GM12878 (cell line): ENCODE results near the gene CLK1. TPM values are rescaled to one million over a fixed set of nuclear protein-coding genes. Genes with fewer than 3 reads are reported as not detected.

ENCODE experiments used
- ATAC-seq: fragments of 200-7000 bp; cut with Tn5 transposase; 3 replicates; pipeline ENCODE4 v1.9.1; 2020; ENCODE audit warnings: mild to moderate bottlenecking, moderate library complexity
- BruUV-seq: library from RNA; stranded (reverse); fragments of 400-500 nt; replicated peaks from 2 replicates; lab custom pipeline; 2021; lab: Mats Ljungman, UMichigan
- CTCF ChIA-PET: fragments of 300-600 bp; sonication (Branson Sonifier 250); formaldehyde crosslinking; extraction: SDS; loops from one replicate; lab custom pipeline; 2021; ENCODE audit warnings: inconsistent platforms; lab: Yijun Ruan, JAX
- POLR2A ChIA-PET: fragments of 350-600 bp; formaldehyde crosslinking; extraction: SDS; loops from one replicate; lab custom pipeline; 2021; ENCODE audit warnings: inconsistent platforms; lab: Charles Lee
- RAD21 ChIA-PET: fragments of 300-600 bp; sonication (Branson Sonifier 250); formaldehyde crosslinking; loops from one replicate; lab custom pipeline; 2023; ENCODE audit warnings: antibody characterized with exemption; ENCODE audit not compliant: unreplicated experiment; lab: Charles Lee
- SMC1A ChIA-PET: fragments of 300-600 bp; sonication (Branson Sonifier 250); formaldehyde crosslinking; loops from one replicate; lab custom pipeline; 2023; ENCODE audit not compliant: unreplicated experiment, uncharacterized antibody; lab: Charles Lee
- DNase-seq: peaks from one replicate; pipeline ENCODE4 v3.0.0-alpha.2; 2011; ENCODE audit warnings: low read depth, low spot score
- FAIRE-seq: peaks from 3 replicates; lab custom pipeline; 2011; peaks lifted over from hg19 to GRCh38; lab: Jason Lieb, UNC
- H2AFZ ChIP-seq: 2 replicates; pipeline ENCODE4 v1.6.0; 2011; ENCODE audit warnings: low read depth, low read length, control low read depth; ENCODE audit not compliant: control insufficient read depth
- H3K27ac ChIP-seq: 2 replicates; pipeline ENCODE4 v1.5.1; 2011; ENCODE audit warnings: control low read depth; ENCODE audit not compliant: control insufficient read depth, insufficient read depth
- H3K27me3 ChIP-seq, 2 experiments: replicated peaks in 1 of 2; 2 replicates each; pipeline versions ENCODE4 v1.6.0 to v1.6.1; 2011; ENCODE audit warnings: low read length in 1 of 2; ENCODE audit not compliant: control insufficient read depth in 2 of 2, insufficient read depth in 2 of 2
- H3K36me3 ChIP-seq, 2 experiments: 2 replicates each; pipeline ENCODE4 v1.5.1; 2011; ENCODE audit warnings: low read length in 1 of 2; ENCODE audit not compliant: control insufficient read depth in 2 of 2, insufficient read depth in 2 of 2
- H3K4me1 ChIP-seq: 2 replicates; pipeline ENCODE4 v1.6.1; 2011; ENCODE audit warnings: mild to moderate bottlenecking, low read length, moderate library complexity, mixed read lengths; ENCODE audit not compliant: control insufficient read depth, insufficient read depth
- H3K4me2 ChIP-seq: 2 replicates; pipeline ENCODE4 v1.6.0; 2011; ENCODE audit warnings: control low read depth; ENCODE audit not compliant: control insufficient read depth, insufficient read depth
- H3K4me3 ChIP-seq: fragments of 200-600 bp; sonication (generic); 2 replicates; pipeline ENCODE4 v1.5.1; 2016
- H3K79me2 ChIP-seq: 2 replicates; pipeline ENCODE4 v1.6.0; 2011; ENCODE audit warnings: low read length; ENCODE audit not compliant: control insufficient read depth, insufficient read depth
- H3K9ac ChIP-seq: 2 replicates; pipeline ENCODE4 v1.8.0; 2011; ENCODE audit warnings: low read length, control low read depth, mixed read lengths; ENCODE audit not compliant: control insufficient read depth, insufficient read depth
- H3K9me3 ChIP-seq: replicated peaks from 3 replicates; pipeline ENCODE4 v1.5.1; 2011; ENCODE audit warnings: mild to moderate bottlenecking, low read length; ENCODE audit not compliant: control insufficient read depth, insufficient read depth
- H4K20me1 ChIP-seq: 2 replicates; pipeline ENCODE4 v1.6.0; 2011; ENCODE audit not compliant: control insufficient read depth, insufficient read depth
- CBX5 ChIP-seq: sonication (generic); IDR thresholded peaks from 2 replicates; pipeline ENCODE4 v1.6.1; 2016; ENCODE audit warnings: low read depth, moderate library complexity, mild to moderate bottlenecking, inconsistent platforms
- FOXM1 ChIP-seq: IDR thresholded peaks from 2 replicates; pipeline ENCODE4 v1.6.1; 2012; ENCODE audit warnings: low read depth, mild to moderate bottlenecking, inconsistent platforms, low read length, moderate library complexity
- KAT2A ChIP-seq: conservative IDR thresholded peaks from 2 replicates; pipeline ENCODE4 v1.6.1; 2011; ENCODE audit warnings: low read depth, low read length; ENCODE audit not compliant: control insufficient read depth
- MTA2 ChIP-seq: fragments of 450-650 bp; IDR thresholded peaks from 2 replicates; pipeline ENCODE4 v1.6.1; 2016; ENCODE audit warnings: low read depth, mild to moderate bottlenecking, moderate library complexity
- RAD51 ChIP-seq: fragments of 450-650 bp; IDR thresholded peaks from 2 replicates; pipeline ENCODE4 v1.6.1; 2016; ENCODE audit warnings: moderate library complexity, mild to moderate bottlenecking, inconsistent platforms
- REST ChIP-seq: IDR thresholded peaks from 2 replicates; pipeline ENCODE4 v1.6.1; 2012; ENCODE audit warnings: mild to moderate bottlenecking, low read depth, low read length
- SP1 ChIP-seq: IDR thresholded peaks from one replicate; pipeline ENCODE4 v1.6.1; 2011; ENCODE audit warnings: low read depth, low read length
- YY1 ChIP-seq: IDR thresholded peaks from 2 replicates; pipeline ENCODE4 v1.6.1; 2011; ENCODE audit warnings: low read depth, mild to moderate bottlenecking, low read length
- ZNF274 ChIP-seq: IDR thresholded peaks from one replicate; pipeline ENCODE4 v1.8.0; 2011; ENCODE audit not compliant: insufficient read length, insufficient read depth
- ZNF622 ChIP-seq: fragments of 450-650 bp; IDR thresholded peaks from 2 replicates; pipeline ENCODE4 v1.6.1; 2017; ENCODE audit warnings: mild to moderate bottlenecking, inconsistent platforms
- WGBS: methylation state at CpG from one replicate; pipeline ENCODE4 v1.1.6; 2016; ENCODE audit warnings: low lambda C conversion rate; ENCODE audit not compliant: insufficient replicate concordance, insufficient coverage; ENCODE audit errors: missing lambda C conversion rate; 5-methylcytosine and 5-hydroxymethylcytosine counted together
- in situ Hi-C: fragments of 300-500 bp; cut with MboI; formaldehyde crosslinking; loops from 9 replicates; pipeline ENCODE4 v1.14.3; 2018; ENCODE audit warnings: mixed read lengths
- intact Hi-C: fragments of 100-400 bp; cut with micrococcal nuclease; formaldehyde crosslinking; loops from one replicate; pipeline ENCODE4 v1.14.2; 2022; ENCODE audit not compliant: unreplicated experiment
- polyA plus RNA-seq, 11 experiments: library from polyadenylated mRNA; depleted of rRNA in 4 of 11; unstranded in 6 of 11; stranded (reverse) in 5 of 11; fragments of >200 nt; fragmentation: Nextera tagmentation in 4 of 11; fragmentation: Illumina TruSeq in 1 of 11; extraction: Ambion mirVana in 4 of 11; extraction: Trizol in 1 of 11; gene quantifications; 1 replicate in 1 of 11; 2 replicates in 10 of 11; pipeline versions ENCODE4 v1.2.1 to v1.2.3, GENCODE V29; 2011 to 2016; ENCODE audit warnings: inconsistent platforms in 2 of 11, missing spikeins in 2 of 11, low read depth in 1 of 11
- total RNA-seq, 4 experiments: library from RNA; depleted of rRNA in 3 of 4; stranded (reverse); fragments of >200 nt in 3 of 4; fragmentation: Illumina TruSeq in 1 of 4; extraction: Trizol in 1 of 4; gene quantifications; 2 replicates each; pipeline versions ENCODE4 v1.2.1 to v1.2.3, GENCODE V29; 2013 to 2021

CLK1 gene
- total and polyA plus RNA-seq, 10 of the 15 experiments (the other 5 are each of a cell fraction or from before 2014, with no cell fraction given) = 61.2 to 221 (median 80.1) TPM

GRCh38 chr2:200814917-200815316, 49.5 kb downstream of the CLK1 start:
- SMC1A ChIA-PET = interaction anchor here (1.6 to 1.9 kb wide), 2 partner anchors 46 to 345 kb away, joined by 3 to 9 read pairs; no protein-coding TSS in a partner anchor
- H3K4me1 ChIP-seq = peaks cover 19% of the 10 kb centered on the region
- RAD21 ChIA-PET = interaction anchor here (1.0 to 1.4 kb wide), 3 partner anchors 34 to 104 kb away, joined by 3 read pairs; partner anchors contain the start of genes NIF3L1 and PPIL3
- TF ChIP-seq RAD51 (no peak), MTA2 (0 out of 2 replicates have a peak, but pooled peaks have one; percentile 3)
- H4K20me1 ChIP-seq = no peaks in the 10 kb centered on the region
- POLR2A ChIA-PET = interaction anchor here (1.3 to 1.7 kb wide), 2 partner anchors 49 to 74 kb away, joined by 5 to 6 read pairs; partner anchors contain the start of genes CLK1, NIF3L1 and PPIL3
- H3K4me2 ChIP-seq = peak overlapping the region; percentile 79
- FAIRE-seq (no peak), ATAC-seq (no peak), DNase-seq (no peak)
- peaks cover 5 to 35% of the 10 kb centered on the region in 2 experiments for H3K36me3 ChIP-seq
- peak overlapping the region; percentile 21; the same call in 1 of the 2 replicates for H3K9ac ChIP-seq
- H3K4me3 ChIP-seq = peak overlapping the region; percentile 88
- peaks cover 54% of the 10 kb centered on the region for H3K79me2 ChIP-seq
- no TSS peak for BruUV-seq
- CTCF ChIA-PET = interaction anchor here (0.6 to 1.4 kb wide), 2 partner anchors 101 to 305 kb away, joined by 3 to 6 read pairs; partner anchors contain the start of gene KCTD18
- intact Hi-C loops (loop anchor here (2.0 to 10.0 kb wide), 4 partner anchors 50 to 860 kb away; partner anchors contain the start of genes CLK1, HYCC2, MAIP1 and NDUFB3), in situ Hi-C loops (loop anchor here (5.0 kb wide), 1 partner anchor 103 kb away; no protein-coding TSS in a partner anchor)
- 94% methylated on average over 1 of the region's 1 CpG for WGBS
- H3K27ac ChIP-seq = peak overlapping the region; percentile 100
- H3K27me3 ChIP-seq = no peaks in the 10 kb centered on the region
- H2AFZ ChIP-seq = no peak overlapping the region
- no peaks in the 10 kb centered on the region for H3K9me3 ChIP-seq

- FAIRE-seq (no peak), ATAC-seq (peak; percentile 31), DNase-seq (peak; percentile 51)
- 2% methylated on average over 3 of the region's 3 CpGs for WGBS
- Histone ChIP-seq H2AFZ (no peak overlapping the region), H3K4me3 (peak overlapping the region; percentile 88), H3K9me3 (no peaks in the 10 kb centered on the region), H3K27me3 (no peaks in the 10 kb centered on the region), H3K27ac (peak overlapping the region; percentile 100), H3K79me2 (peaks cover 54% of the 10 kb centered on the region), H3K4me2 (peak overlapping the region; percentile 79), H3K36me3 (peaks cover 5 to 29% of the 10 kb centered on the region in 2 experiments), H4K20me1 (no peaks in the 10 kb centered on the region), H3K4me1 (peaks cover 19% of the 10 kb centered on the region), H3K9ac (peak overlapping the region; percentile 98)
- in situ Hi-C loops = loop anchor here (5.0 kb wide), 1 partner anchor 102 kb away; no protein-coding TSS in a partner anchor
- no TSS peak for BruUV-seq
- POLR2A ChIA-PET = interaction anchor here (1.0 to 1.7 kb wide), 5 partner anchors 16 to 101 kb away, joined by 3 to 6 read pairs (median 5); partner anchors contain the start of genes CLK1, NIF3L1 and PPIL3
- SMC1A ChIA-PET = interaction anchor here (0.6 to 1.9 kb wide), 9 partner anchors 14 to 418 kb away, joined by 3 to 11 read pairs (median 4); partner anchors contain the start of gene CASP10
- RAD21 ChIA-PET = interaction anchor here (0.9 to 1.4 kb wide), 7 partner anchors 13 to 419 kb away, joined by 3 to 5 read pairs (median 3); partner anchors contain the start of genes NIF3L1 and PPIL3
- intact Hi-C loops = loop anchor here (2.0 to 10.0 kb wide), 4 partner anchors 50 to 860 kb away; partner anchors contain the start of genes CLK1, HYCC2, MAIP1 and NDUFB3
- CTCF ChIA-PET = interaction anchor here (0.5 to 1.4 kb wide), 3 partner anchors 47 to 101 kb away, joined by 3 to 6 read pairs (median 4); no protein-coding TSS in a partner anchor
- no peak for TF ChIP-seq SP1
- TF ChIP-seq KAT2A = no peak
- TF ChIP-seq ZNF274 = no peak
- no peak for TF ChIP-seq REST
- peak; percentile 88; the same call in 1 of the 2 replicates for TF ChIP-seq FOXM1
- TF ChIP-seq YY1 = no peak
- no peak for TF ChIP-seq ZNF622
- TF ChIP-seq CBX5 = no peak
Measured at GRCh38 chr2:200814276-200814815, 50.1 kb downstream of the CLK1 start.
